Fibroblast of lung (primary cell): ENCODE measurements around the gene THEM5. TPM values are rescaled to one million over a fixed set of nuclear protein-coding genes. Genes with fewer than 3 reads are reported as not detected.
"Not testable (repeated sequence)": the region's sequence is repeated elsewhere in the genome, so short reads cannot be mapped to it uniquely, and the experiment has no call there.

Experiments
- DNase-seq, 2 donors: peaks; one replicate each; pipeline versions ENCODE4 v3.0.0 to v3.0.0-alpha.2; 2010; ENCODE audit warnings: low read depth in 2 of 2
- H2AFZ ChIP-seq: 2 replicates; pipeline ENCODE4 v1.5.1; 2012; ENCODE audit warnings: low read length, control low read depth, inconsistent platforms
- H3K27ac ChIP-seq: 2 replicates; pipeline ENCODE4 v1.5.1; 2011; ENCODE audit warnings: low read length, control low read depth; ENCODE audit not compliant: insufficient read depth
- H3K27me3 ChIP-seq: 2 replicates; pipeline ENCODE4 v1.5.1; 2011; ENCODE audit warnings: mild to moderate bottlenecking, low read length; ENCODE audit not compliant: control insufficient read depth, insufficient read depth
- H3K36me3 ChIP-seq: 2 replicates; pipeline ENCODE4 v1.5.1; 2011; ENCODE audit warnings: low read length; ENCODE audit not compliant: control insufficient read depth, insufficient read depth
- H3K4me1 ChIP-seq: 2 replicates; pipeline ENCODE4 v1.5.1; 2011; ENCODE audit warnings: low read length; ENCODE audit not compliant: control insufficient read depth, insufficient read depth; ENCODE audit errors: extremely low read depth
- H3K4me2 ChIP-seq: 2 replicates; pipeline ENCODE4 v1.5.1; 2011; ENCODE audit warnings: low read length, control low read depth; ENCODE audit not compliant: insufficient read depth; ENCODE audit errors: extremely low read depth
- H3K4me3 ChIP-seq, 4 experiments: fragments of 200-600 bp in 1 of 4; sonication (generic) in 1 of 4; replicated peaks in 1 of 4; 2 replicates each; pipeline ENCODE4 v1.5.1; 2011 to 2016; ENCODE audit warnings: low read length in 4 of 4, low read depth in 3 of 4, mild to moderate bottlenecking in 3 of 4, control low read depth in 2 of 4, inconsistent platforms in 1 of 4, mixed read lengths in 1 of 4; ENCODE audit not compliant: insufficient read depth in 1 of 4; ENCODE audit errors: control extremely low read depth in 1 of 4
- H3K79me2 ChIP-seq: 2 replicates; pipeline ENCODE4 v1.5.1; 2012; ENCODE audit warnings: mild to moderate bottlenecking, low read length, inconsistent platforms; ENCODE audit not compliant: control insufficient read depth, insufficient read depth
- H3K9ac ChIP-seq: 2 replicates; pipeline ENCODE4 v1.5.1; 2011; ENCODE audit warnings: mild to moderate bottlenecking, low read length, control low read depth; ENCODE audit not compliant: insufficient read depth
- H3K9me3 ChIP-seq: 2 replicates; pipeline ENCODE4 v1.5.1; 2012; ENCODE audit warnings: low read depth, low read length; ENCODE audit not compliant: control insufficient read depth, insufficient read depth
- H4K20me1 ChIP-seq: 2 replicates; pipeline ENCODE4 v1.5.1; 2011; ENCODE audit warnings: low read length; ENCODE audit not compliant: control insufficient read depth, insufficient read depth; ENCODE audit errors: extremely low read depth
- EZH2 ChIP-seq: IDR thresholded peaks from 2 replicates; pipeline ENCODE4 v1.5.1; 2012; ENCODE audit warnings: low read length, control low read depth, mild to moderate bottlenecking; ENCODE audit errors: missing control alignments
- polyA plus RNA-seq, 2 donors: library from polyadenylated mRNA; depleted of rRNA in 1 of 2; stranded (reverse) in 1 of 2; unstranded in 1 of 2; fragments of >200 nt; gene quantifications; 2 replicates each; pipeline ENCODE4 v1.2.1, GENCODE V29; 2011 to 2012; ENCODE audit warnings: missing spikeins in 1 of 2
- total RNA-seq: library from RNA; depleted of rRNA; stranded (reverse); fragments of >200 nt; gene quantifications from 2 replicates; pipeline ENCODE4 v1.2.1, GENCODE V29; 2014
- TF ChIP-seq, protein P1 (sequence below), 2 donors: IDR thresholded peaks in 1 of 2; conservative IDR thresholded peaks in 1 of 2; 1 replicate in 1 of 2; 2 replicates in 1 of 2; pipeline ENCODE4 v1.5.1; 2011 to 2012; ENCODE audit warnings: low read length in 2 of 2, control low read depth in 1 of 2, inconsistent platforms in 1 of 2, low read depth in 1 of 2, mild to moderate bottlenecking in 1 of 2

THEM5 gene
- total and polyA plus RNA-seq, 2 donors (not counting 1 experiment from before 2014, with no cell fraction given): not detected

DNA sequence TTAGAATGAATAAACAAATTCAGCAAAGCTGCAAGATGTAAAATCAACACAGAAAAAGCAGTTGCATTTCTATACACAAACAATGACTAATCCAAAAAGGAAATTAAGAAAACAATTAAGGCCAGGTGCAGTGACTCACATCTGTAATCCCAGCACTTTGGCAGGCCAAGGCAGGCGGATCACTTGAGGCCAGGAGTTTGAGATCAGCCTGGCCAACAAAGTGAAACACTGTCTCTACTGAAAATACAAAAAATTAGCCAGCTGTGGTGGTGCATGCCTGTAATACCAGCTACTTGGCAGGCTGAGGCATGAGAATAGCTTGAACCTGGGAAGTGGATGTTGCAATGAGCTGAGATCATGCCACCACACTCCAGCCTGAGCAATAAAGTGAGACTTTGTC is 33.5 kb upstream of the THEM5 start:
- H3K4me3 ChIP-seq: no peak overlapping the region
- H2AFZ ChIP-seq: no peak overlapping the region
- no peak overlapping the region for H3K27ac ChIP-seq
- H3K79me2 ChIP-seq: no peaks in the 10 kb centered on the region
- no peaks in the 10 kb centered on the region for H3K4me1 ChIP-seq
- H3K9ac ChIP-seq: no peak overlapping the region
- no peaks in the 10 kb centered on the region for H4K20me1 ChIP-seq
- TF ChIP-seq EZH2: no peak
- TF ChIP-seq, protein P1, sequence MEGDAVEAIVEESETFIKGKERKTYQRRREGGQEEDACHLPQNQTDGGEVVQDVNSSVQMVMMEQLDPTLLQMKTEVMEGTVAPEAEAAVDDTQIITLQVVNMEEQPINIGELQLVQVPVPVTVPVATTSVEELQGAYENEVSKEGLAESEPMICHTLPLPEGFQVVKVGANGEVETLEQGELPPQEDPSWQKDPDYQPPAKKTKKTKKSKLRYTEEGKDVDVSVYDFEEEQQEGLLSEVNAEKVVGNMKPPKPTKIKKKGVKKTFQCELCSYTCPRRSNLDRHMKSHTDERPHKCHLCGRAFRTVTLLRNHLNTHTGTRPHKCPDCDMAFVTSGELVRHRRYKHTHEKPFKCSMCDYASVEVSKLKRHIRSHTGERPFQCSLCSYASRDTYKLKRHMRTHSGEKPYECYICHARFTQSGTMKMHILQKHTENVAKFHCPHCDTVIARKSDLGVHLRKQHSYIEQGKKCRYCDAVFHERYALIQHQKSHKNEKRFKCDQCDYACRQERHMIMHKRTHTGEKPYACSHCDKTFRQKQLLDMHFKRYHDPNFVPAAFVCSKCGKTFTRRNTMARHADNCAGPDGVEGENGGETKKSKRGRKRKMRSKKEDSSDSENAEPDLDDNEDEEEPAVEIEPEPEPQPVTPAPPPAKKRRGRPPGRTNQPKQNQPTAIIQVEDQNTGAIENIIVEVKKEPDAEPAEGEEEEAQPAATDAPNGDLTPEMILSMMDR (conservative IDR thresholded peaks at IDR 0.05 in 1 of 2, IDR thresholded peaks at IDR 0.05 in 1 of 2; ENCODE audit: low read depth in 1 of 2, low read length in 2 of 2): no peak
- DNase-seq: peak; percentile 60 to 67
- H3K4me2 ChIP-seq: no peak overlapping the region
- H3K36me3 ChIP-seq: no peaks in the 10 kb centered on the region
- no peaks in the 10 kb centered on the region for H3K27me3 ChIP-seq
- no peaks in the 10 kb centered on the region for H3K9me3 ChIP-seq

DNA sequence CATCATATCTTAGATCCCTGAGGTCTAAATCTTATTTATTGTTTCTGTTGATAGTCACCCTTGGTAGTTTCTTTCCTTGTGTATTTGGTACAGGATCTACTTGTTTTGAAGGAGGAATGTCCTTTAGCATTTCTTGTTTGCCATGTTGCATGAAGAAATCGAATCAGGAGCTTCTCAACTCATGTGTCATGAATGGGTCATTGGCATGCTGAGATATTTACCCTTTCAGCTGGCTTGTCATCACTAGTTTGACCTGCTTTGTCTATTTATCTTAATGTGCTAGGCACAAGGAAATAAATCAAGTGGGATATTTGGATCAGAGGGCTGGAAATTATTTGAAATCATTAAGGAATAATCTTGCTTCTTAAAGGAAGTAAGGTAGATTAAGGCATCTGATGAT is 32.0 kb upstream of the THEM5 start:
- Histone ChIP-seq H3K9me3 (no peaks in the 10 kb centered on the region), H2AFZ (no peak overlapping the region), H3K79me2 (no peaks in the 10 kb centered on the region), H3K27ac (no peak overlapping the region), H3K4me2 (no peak overlapping the region), H3K4me1 (no peaks in the 10 kb centered on the region), H3K27me3 (no peaks in the 10 kb centered on the region), H3K36me3 (no peaks in the 10 kb centered on the region), H3K4me3 (no peak overlapping the region), H4K20me1 (no peaks in the 10 kb centered on the region), H3K9ac (no peak overlapping the region)
- TF ChIP-seq, protein P1 (conservative IDR thresholded peaks at IDR 0.05 in 1 of 2, IDR thresholded peaks at IDR 0.05 in 1 of 2; ENCODE audit: low read depth in 1 of 2, low read length in 2 of 2): no peak
- TF ChIP-seq EZH2: no peak
- no peak for DNase-seq

DNA sequence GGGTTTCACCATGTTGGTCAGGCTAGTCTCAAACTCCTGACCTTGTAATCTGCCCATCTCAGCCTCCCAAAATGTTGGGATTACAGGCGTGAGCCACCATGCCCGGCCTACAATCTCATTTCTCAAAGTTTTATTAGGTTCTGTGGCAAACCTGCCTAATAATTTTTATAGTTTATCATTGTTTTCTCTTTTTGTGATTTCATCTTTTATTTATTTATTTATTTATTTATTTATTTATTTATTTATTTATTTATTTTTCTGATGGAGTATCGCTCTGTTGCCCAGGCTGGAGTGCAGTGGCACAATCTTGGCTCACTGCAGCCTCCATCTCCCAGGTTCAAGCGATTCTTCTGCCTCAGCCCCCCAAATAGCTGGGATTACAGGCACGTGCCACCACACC is 31.4 kb upstream of the THEM5 start:
- not testable (repeated sequence) for H3K4me3 ChIP-seq, H3K79me2 ChIP-seq, H3K9ac ChIP-seq, H4K20me1 ChIP-seq, H3K27me3 ChIP-seq, H2AFZ ChIP-seq, H3K27ac ChIP-seq, H3K9me3 ChIP-seq, H3K4me2 ChIP-seq, H3K4me1 ChIP-seq, H3K36me3 ChIP-seq, DNase-seq

DNA sequence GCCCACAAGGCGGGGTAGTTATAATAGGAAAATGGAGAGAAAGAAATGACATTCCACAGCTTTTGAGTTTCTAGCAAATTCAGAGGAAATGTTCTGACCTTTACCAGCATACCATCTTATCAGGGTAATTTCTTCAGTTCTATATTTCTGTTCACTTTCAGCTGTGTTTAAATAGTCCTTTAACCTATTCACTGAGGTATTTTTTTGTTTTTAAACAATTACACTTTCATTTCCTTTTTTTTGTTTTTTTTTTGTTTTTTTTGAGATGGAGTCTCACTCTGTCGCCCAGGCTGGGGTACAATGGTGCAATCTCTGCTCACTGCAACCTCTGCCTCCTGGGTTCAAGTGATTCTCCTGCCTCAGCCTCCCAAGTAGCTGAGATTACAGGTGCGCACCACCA is 30.9 kb upstream of the THEM5 start:
- not testable (repeated sequence) for H3K4me1 ChIP-seq, H4K20me1 ChIP-seq, H3K9ac ChIP-seq, H2AFZ ChIP-seq, H3K4me3 ChIP-seq, H3K36me3 ChIP-seq, H3K9me3 ChIP-seq, H3K79me2 ChIP-seq, H3K27me3 ChIP-seq, H3K27ac ChIP-seq, H3K4me2 ChIP-seq, DNase-seq

DNA sequence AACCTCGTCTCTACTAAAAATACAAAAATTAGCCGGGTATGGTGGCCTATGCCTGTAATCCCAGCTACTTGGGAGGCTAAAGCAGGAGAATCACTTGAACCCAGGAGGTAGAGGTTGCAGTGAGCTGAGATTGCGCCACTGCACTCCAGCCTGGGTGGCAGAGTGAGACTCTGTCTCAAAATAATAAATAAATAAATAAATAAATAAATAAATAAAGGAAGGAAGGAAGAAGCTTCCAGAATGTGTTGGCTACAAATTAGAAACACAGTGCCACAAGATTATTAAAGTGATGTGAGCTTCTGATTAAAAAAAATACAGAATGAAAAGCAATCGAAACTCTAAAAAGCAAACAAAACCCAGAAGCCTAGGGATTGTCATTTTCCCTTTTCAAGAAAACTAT is 30.4 kb upstream of the THEM5 start:
- not testable (repeated sequence) for H3K27me3 ChIP-seq, DNase-seq, H3K27ac ChIP-seq, H3K36me3 ChIP-seq, H3K4me3 ChIP-seq, H4K20me1 ChIP-seq, H3K9ac ChIP-seq, H2AFZ ChIP-seq, H3K4me1 ChIP-seq, H3K79me2 ChIP-seq, H3K9me3 ChIP-seq, H3K4me2 ChIP-seq

DNA sequence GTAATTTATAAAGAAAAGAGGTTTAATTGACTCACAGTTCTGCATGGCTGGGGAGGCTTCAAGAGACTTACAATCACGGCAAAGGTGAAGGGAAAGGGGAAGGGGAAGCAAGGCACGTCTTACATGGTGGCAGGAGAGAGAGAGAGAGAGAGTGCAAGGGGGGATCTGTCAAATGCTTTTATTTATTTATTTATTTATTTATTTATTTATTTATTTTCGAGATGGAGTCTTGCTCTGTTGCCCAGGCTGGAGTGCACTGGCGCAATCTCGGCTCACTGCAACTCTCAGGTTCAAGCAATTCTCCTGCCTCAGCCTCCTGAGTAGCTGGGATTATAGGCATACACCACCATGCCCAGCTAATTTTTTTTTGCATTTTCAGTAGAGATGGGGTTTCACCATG is 29.4 kb upstream of the THEM5 start:
- H3K4me1 ChIP-seq, H4K20me1 ChIP-seq, H2AFZ ChIP-seq, H3K4me2 ChIP-seq, H3K9me3 ChIP-seq, H3K9ac ChIP-seq, H3K27ac ChIP-seq, H3K4me3 ChIP-seq, DNase-seq, H3K36me3 ChIP-seq, H3K79me2 ChIP-seq, H3K27me3 ChIP-seq: not testable (repeated sequence)
